GM20000 (cell line): ENCODE measurements around the gene NCKAP1.
A peak's percentile ranks its signal among the peaks of the same experiment; 100 is the strongest.
"Not testable (repeated sequence)": the region's sequence is repeated elsewhere in the genome, so short reads cannot be mapped to it uniquely, and the experiment has no call there.

Experiments used
- DNase-seq: peaks from one replicate; pipeline ENCODE4 v3.0.0; 2012; ENCODE audit warnings: low spot score
- CTCF ChIP-seq: IDR thresholded peaks from 2 replicates; pipeline ENCODE4 v1.5.1; 2012; ENCODE audit warnings: mild to moderate bottlenecking, control low read depth; ENCODE audit errors: extremely low read depth, missing control alignments

NCKAP1 gene

DNA sequence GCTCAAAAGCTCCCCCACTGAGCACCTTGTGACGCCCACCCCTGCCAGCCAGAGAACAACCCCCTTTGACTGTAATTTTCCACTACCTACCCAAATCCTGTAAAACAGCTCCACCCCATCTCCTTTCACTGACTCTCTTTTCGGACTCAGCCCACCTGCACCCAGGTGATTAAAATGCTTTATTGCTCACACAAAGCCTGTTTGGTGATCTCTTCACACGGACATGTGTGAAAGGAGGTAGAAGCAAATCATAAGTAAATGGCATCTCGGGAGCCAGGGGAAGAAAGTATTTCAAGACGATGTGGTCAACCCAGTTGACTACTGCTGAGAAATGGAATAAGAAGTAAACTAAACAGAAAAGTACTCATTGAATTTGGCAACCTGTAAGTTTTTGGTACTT is 11.2 kb upstream of the NCKAP1 start:
- DNase-seq, result no peak
- TF ChIP-seq CTCF, result no peak

GRCh38 chr2:183047486-183048125 is 9.3 kb upstream of the NCKAP1 start:
- DNase-seq, result not testable (repeated sequence)

DNA sequence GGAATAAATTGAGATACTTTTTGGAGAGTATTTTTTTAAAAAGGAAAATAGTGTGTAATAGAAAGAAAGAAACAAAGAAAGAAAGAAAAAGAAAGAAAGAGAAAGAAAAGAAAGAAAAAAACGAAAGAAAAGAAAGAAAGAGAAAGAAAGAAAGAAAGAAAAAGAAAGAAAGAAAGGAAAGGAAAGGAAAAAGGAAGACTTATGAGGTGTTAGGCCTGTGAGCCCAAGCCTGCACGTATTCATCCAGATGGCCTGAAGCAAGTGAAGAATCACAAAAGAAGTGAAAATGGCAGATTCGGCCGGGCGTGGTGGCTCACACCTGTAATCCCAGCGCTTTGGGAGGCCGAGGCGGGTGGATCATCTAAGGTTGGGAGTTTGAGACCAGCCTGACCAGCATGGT is 5.3 kb upstream of the NCKAP1 start:
- not testable (repeated sequence) for DNase-seq

DNA sequence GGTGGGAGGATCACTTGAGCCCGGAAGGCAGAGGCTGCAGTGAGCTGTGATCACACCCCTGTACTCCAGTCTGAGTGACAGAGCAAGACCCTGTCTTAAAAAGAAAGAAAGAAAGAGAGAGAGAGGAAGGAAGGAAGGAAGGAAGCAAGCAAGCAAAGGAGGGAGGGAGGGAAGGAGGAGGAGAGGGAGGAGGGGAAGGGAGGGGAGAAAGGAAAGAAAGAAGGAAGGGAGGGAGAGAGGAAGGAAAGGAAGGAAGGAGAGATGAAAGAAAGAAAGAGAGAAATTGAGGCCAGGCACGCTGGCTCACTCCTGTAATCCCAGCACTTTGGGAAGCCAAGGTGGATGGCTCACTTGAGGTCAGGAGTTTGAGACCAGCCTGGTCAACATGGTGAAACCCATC is 2.3 kb upstream of the NCKAP1 start:
- no peak for TF ChIP-seq CTCF
- DNase-seq, result no peak

DNA sequence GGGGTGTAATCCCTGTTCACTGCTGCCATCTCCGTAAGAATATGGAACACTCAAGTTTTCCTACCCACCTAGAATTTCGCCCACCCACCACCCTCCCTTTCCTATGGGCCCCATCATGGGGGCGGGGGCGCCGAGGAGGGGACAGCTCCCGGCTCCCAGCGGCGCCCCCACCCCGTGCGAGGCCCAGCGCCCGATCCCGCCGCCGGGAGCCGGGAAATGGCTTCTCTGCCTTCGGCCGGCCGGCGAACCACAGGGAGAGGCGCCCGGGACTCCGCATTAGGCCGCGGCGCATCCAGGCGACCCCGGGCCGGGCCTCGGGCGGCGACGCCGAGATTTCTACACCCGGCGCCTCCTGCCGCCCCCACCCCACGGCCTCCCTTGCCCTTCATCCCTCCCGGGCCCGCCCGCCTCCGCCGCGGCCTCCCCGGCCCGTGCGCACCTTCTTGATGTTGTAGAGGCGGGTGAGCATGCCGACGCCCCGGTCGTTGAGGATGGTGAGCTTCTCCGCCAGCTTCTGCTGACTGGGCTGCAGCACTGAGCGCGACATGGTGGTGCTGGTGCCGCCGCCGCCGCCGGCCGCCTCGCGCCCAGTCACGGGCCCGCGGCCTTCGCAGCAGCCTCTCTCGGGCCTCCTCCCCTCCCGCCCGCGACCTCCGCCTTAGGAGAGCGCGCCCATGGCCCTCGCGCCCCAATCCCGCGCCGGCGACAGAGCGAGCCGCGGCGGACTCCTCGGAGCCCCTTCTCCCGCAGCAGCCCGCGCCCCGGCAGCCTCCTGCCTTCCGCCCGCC is 510 bp downstream of the NCKAP1 start:
- peak; percentile 63 for DNase-seq
- TF ChIP-seq CTCF, result no peak

GRCh38 chr2:183037074-183037552 is 1.1 kb downstream of the NCKAP1 start:
- TF ChIP-seq CTCF, result no peak
- DNase-seq, result no peak

- peak; percentile 61 for DNase-seq
- no peak for TF ChIP-seq CTCF
These were observed 2.1 kb downstream of the NCKAP1 start for GRCh38 chr2:183035954-183036669.

DNA sequence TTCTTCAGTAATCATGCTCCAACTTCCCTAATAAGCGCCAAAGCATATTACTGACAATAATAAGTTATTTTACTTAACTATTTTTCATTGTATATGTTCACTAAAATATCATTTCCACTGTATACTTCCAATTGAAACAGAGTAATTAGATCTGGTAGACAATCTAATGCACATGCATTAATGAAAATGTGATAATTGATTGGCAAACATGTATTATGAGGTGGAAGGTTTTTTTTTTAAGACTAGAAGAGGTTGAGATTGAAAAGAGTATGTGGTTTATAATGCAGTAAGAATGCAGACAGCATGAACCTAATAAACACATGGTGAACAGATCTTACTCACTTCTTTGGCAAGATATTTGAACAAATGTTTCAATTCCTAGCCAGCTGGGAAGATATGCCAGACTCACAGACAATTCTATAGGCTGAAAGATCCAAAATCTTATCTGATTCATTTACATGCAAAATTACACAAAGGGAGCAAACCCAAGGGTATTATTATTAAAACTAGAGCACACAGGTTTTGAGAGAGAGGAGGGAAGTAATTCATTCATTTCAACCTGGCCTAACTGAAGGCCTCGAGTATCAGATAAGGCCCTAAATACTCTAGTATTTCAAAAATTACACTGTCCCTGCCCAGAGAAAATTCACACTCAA is 2.8 kb downstream of the NCKAP1 start:
- no peak for TF ChIP-seq CTCF
- no peak for DNase-seq
